Lower leg skin (tissue), 3 donors: Measurements from ENCODE around the gene IFRD2.

ENCODE experiments used
- POLR2A ChIP-seq, 2 donors: fragments of 450-650 bp; IDR thresholded peaks; one replicate each; pipeline ENCODE4 v1.6.1; 2016 to 2017; ENCODE audit warnings: antibody characterized with exemption in 2 of 2, mild to moderate bottlenecking in 1 of 2, moderate library complexity in 1 of 2
- TF ChIP-seq, protein P1 (sequence below), 3 donors: fragments of 450-650 bp; IDR thresholded peaks; one replicate each; pipeline ENCODE4 v1.5.1; 2016; ENCODE audit warnings: antibody characterized with exemption in 3 of 3, mild to moderate bottlenecking in 3 of 3, moderate library complexity in 2 of 3

- TF ChIP-seq, protein P1, sequence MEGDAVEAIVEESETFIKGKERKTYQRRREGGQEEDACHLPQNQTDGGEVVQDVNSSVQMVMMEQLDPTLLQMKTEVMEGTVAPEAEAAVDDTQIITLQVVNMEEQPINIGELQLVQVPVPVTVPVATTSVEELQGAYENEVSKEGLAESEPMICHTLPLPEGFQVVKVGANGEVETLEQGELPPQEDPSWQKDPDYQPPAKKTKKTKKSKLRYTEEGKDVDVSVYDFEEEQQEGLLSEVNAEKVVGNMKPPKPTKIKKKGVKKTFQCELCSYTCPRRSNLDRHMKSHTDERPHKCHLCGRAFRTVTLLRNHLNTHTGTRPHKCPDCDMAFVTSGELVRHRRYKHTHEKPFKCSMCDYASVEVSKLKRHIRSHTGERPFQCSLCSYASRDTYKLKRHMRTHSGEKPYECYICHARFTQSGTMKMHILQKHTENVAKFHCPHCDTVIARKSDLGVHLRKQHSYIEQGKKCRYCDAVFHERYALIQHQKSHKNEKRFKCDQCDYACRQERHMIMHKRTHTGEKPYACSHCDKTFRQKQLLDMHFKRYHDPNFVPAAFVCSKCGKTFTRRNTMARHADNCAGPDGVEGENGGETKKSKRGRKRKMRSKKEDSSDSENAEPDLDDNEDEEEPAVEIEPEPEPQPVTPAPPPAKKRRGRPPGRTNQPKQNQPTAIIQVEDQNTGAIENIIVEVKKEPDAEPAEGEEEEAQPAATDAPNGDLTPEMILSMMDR (IDR thresholded peaks at IDR 0.05) = no peak
- no peak for TF ChIP-seq POLR2A (IDR thresholded peaks at IDR 0.05)
These were observed 25.9 kb upstream of the IFRD2 start for GRCh38 chr3:50318163-50318562.
